HG03571 (cell line): ENCODE results near the gene C20orf144.
"Not testable (repeated sequence)": the region's sequence is repeated elsewhere in the genome, so short reads cannot be mapped to it uniquely, and the experiment has no call there.

Experiments
- ATAC-seq: cut with Tn5 transposase; IDR thresholded peaks from one replicate; pipeline ENCODE4 v1.9.1; 2021; ENCODE audit not compliant: unreplicated experiment

Gene C20orf144

DNA sequence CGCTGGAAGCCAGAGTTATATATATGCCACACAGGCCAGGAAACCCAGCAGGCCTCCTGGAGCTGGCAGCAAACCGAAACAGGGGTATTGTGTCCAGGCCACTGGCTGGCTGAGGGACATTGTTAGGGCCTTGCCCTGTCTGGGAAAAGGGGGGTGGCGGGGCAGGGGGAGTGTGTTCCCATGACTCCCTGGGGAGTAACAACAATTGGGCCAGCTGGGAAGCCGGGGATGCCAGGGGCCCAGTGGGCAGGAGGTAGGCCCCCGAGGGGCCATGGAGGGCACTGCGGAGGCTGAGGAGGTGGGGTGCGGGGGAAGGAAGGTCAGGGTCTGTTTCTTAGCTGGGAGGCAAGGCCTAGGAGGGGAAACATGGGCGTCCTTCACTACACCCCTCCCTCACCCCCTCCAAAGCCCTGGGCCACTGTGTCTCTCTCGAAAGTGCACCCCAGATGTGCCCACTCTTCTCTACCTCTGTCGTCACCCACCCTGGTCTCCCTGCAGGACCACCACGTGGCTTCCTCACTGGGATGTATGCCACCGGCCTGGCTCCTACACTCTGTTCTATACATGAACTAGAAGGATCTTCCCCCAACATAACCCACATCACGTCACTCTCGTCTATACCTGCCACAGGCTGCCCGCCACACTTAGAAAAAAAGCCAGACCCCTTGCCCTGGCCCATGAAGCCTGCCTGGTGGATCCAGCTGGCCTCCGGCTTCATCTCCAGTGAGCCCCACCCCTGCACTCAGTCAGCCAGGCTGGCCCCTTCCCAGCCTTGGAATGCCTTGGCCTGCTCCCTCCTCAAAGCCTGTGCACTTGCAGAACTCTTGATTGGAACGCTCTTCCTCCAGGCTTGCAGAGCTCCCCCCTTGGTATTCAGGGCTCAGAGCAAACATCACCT, 31.9 kb downstream of the C20orf144 start:
- no peak for ATAC-seq

DNA sequence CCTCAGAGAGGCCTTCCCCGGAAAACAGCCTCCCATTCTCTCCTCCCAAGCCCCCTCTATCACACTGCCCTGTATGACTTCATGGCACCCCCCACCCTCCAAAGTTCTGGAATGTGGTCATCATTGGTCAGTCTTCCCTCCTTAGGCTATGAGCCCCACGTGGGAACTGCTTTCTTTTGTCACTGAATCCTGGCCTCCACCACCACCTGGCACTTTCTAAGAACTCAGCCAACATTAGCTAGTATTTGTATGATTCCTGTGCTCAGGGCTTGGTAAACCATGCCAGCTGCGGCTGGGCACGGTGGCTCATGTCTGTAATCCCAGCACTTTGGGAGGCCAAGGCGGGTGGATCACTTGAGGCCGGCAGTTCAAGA, 32.5 kb downstream of the C20orf144 start:
- ATAC-seq = no peak

- no peak for ATAC-seq
These were observed 34.3 kb downstream of the C20orf144 start for GRCh38 chr20:33696448-33696847.

- ATAC-seq = no peak
These were observed 35.0 kb downstream of the C20orf144 start for GRCh38 chr20:33697129-33697528.

DNA sequence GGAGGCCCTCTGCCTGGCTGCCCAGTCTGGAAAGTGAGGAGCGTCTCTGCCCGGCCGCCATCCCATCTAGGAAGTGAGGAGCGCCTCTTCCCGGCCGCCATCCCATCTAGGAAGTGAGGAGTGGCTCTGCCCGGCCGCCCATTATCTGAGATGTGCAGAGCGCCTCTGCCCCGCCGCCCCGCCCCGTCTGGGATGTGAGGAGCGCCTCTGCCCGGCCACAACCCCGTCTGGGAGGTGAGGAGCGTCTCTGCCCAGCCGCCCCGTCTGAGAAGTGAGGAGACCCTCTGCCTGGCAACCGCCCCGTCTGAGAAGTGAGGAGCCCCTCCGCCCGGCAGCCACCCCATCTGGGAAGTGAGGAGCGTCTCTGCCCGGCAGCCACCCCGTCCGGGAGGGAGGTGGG, 36.8 kb downstream of the C20orf144 start:
- ATAC-seq = not testable (repeated sequence)

DNA sequence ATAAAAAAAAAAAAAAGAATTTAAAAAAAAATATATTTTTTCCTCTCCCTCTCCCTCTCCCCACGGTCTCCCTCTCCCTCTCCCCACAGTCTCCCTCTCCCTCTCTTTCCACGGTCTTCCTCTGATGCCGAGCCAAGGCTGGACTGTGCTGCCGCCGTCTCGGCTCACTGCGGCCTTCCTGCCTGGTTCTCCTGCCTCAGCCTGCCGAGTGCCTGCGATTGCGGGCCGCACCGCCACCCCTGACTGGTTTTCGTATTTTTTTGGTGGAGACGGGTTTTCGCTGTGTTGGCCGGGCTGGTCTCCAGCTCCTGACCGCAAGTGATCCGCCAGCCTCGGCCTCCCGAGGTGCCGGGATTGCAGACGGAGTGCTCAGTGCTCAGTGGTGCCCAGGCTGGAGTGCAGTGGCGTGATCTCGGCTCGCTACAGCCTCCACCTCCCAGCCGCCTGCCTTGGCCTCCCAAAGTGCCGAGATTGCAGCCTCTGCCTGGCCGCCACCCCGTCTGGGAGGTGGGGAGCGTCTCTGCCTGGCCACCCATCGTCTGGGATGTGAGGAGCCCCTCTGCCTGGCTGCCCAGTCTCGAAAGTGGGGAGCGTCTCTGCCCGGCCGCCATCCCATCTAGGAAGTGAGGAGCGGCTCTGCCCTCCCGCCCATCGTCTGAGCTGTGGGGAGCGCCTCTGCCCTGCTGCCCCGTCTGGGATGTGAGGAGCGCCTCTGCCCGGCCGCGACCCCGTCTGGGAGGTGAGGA, 38.7 kb downstream of the C20orf144 start:
- not testable (repeated sequence) for ATAC-seq

- no peak for ATAC-seq
These were observed 39.7 kb downstream of the C20orf144 start for GRCh38 chr20:33701629-33702450.

DNA sequence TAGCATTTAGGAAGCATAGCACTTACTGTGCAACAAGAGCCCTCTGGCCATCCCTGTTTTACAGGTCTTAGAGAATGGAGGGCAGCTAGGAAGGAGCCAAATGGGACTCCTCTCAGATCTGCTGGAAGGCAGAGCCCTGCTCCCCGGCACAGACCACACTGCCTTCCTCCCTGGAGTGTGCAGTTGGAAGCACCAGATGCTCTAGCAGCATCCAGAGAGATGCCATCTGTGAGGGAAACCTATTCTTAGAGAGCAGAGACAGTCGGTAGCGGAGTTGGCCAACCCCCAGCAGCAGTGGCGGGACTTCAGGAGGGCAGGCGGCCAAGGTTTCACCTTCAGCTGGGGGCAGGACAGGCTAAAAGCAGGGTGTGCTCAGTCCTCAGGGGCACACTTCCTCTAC, 40.7 kb downstream of the C20orf144 start:
- no peak for ATAC-seq

- no peak for ATAC-seq
These were observed 41.5 kb downstream of the C20orf144 start for GRCh38 chr20:33703498-33704137.

DNA sequence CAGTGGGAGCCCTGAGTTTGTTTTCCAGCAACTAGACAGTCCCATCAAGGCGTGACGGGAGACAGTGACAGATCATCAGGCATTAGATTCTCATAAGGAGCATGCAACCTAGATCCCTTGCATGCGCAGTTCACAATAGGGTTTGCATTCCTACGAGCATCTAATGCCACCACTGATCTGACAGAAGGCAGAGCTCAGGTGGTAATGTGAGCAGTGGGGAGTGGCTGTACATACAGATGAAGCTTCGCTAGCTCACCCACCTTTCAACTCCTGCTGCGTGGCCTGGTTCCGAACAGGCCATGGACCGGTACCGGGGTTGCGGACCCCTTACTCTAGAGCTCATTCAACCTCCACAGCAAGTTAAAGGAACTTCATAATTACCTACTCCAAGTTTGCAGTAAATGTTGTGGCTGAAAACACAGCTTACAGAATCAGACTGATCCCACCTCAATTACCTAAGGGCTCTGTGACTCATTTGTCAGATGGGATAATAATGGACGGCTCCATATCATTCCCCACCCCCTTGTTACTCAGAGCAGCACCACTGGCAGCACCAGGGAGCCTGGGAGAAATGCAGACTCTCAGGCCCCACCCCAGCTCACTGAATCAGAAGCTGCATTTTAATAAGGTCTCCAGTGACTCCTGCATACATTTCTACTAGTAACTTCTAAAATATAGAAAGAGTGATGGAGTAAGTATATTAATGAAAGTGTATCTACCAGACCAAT, 42.2 kb downstream of the C20orf144 start:
- ATAC-seq = no peak

- no peak for ATAC-seq
These were observed 45.5 kb downstream of the C20orf144 start for GRCh38 chr20:33707668-33708067.

DNA sequence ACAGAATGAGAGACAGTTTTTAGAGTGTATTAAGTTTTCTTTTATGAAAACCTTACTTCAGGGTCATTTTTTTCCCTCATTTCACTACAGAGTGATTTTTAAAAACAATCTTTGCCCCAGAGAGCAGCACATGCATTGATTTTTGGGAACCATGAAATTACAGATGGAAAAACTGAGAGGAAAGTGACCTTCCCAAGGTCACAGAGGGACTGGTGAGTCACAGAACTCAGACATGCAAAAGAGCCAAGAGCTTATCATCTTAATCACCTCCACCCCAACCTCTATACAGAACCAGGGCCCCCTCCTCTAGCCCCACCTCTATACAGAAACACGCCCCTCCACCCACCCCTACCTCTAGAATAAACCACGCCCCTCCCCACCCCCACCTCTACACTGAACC, 47.3 kb downstream of the C20orf144 start:
- no peak for ATAC-seq

GRCh38 chr20:33709905-33710541, 47.9 kb downstream of the C20orf144 start:
- no peak for ATAC-seq

DNA sequence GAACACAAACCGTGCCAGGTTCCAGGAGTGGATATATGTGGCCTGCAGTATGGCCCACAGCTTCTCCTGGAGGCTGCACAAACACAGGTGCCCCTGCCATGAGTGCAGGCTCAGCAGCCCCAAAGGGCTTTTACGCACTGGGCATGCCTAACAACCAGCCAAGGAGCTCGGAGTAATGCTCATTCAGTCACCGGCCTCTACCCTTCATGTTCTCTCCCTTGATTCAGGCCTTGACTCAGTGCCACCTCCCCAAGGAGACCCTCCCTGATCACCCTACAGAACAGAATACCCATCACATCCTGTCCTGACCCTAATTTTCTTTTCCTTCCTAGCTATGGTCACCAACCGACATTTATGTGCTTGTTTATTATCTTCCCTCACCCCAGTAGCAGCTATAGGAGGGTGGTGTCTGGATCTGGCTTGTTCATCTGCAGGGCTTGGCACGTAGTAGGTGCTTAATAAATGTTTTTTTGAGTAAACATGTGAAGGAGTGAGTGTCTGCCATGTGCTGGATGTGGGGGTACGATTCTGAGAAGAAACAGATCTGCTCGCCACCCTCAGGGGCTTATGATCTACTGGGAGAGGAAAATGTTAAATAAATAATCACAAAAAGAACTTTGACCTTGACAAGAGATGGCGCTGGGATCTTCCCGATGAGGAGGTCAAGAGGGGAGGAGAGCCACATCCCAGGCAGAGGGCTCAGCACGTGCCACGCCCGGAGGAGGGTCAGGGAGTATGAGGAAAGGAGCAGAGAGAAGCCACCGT, 48.7 kb downstream of the C20orf144 start:
- ATAC-seq = no peak

GRCh38 chr20:33711446-33711738, 49.3 kb downstream of the C20orf144 start:
- no peak for ATAC-seq
